SIG-M5 treated with dmso at 0.1 percent for 504 hours (cell line): ENCODE data around the gene IGSF21.
"Not testable (repeated sequence)": the region's sequence is repeated elsewhere in the genome, so short reads cannot be mapped to it uniquely, and the experiment has no call there.

ENCODE experiments used
- DNase-seq: peaks from one replicate; lab custom pipeline; 2025; ENCODE audit not compliant: unreplicated experiment; lab: John Stamatoyannopoulos, UW

IGSF21 gene

DNA sequence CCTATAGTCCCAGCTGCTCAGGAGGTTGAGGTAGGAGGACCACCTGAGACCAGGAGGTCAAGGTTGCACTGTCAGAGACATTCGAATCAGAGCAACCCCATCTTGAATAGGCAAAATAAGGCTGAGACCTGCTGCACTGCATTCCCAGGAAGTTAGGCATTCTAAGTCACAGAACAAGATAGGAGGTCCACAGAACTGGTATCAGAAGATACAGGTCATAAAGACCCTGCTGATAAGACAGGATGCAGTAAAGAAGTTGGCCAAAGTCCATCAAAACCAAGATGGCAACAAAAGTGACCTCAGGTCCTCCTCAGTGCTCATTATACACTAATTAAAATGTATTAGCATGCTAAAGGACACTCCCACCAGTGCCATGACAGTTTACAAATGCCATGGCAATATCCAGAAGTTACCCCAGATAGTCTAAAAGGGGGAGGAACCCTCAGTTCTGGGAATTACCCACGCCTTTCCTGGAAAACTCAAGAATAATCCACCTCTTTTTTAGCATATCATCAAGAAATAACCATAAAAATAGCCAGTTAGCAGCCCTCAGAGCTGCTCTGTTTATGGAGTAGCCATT lies 307.9 kb downstream of the IGSF21 start:
- DNase-seq, result no peak

DNA sequence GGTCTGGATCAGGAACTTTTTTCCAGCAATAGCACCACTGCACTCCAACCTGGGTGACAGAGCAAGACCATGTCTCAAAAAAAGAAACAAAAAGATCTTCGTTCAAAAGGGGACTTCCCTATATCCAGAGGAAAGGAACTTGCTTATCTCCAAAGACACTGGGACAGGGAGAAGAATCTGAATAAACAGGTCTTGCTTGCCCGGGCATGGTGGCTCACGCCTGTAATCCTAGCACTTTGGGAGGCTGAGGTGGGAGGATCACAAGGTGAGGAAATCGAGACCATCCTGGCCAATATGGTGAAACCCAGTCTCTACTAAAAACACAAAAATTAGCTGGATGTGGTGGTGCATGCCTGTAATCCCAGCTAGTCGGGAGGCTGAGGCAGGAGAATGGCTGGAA lies 308.5 kb downstream of the IGSF21 start:
- not testable (repeated sequence) for DNase-seq

DNA sequence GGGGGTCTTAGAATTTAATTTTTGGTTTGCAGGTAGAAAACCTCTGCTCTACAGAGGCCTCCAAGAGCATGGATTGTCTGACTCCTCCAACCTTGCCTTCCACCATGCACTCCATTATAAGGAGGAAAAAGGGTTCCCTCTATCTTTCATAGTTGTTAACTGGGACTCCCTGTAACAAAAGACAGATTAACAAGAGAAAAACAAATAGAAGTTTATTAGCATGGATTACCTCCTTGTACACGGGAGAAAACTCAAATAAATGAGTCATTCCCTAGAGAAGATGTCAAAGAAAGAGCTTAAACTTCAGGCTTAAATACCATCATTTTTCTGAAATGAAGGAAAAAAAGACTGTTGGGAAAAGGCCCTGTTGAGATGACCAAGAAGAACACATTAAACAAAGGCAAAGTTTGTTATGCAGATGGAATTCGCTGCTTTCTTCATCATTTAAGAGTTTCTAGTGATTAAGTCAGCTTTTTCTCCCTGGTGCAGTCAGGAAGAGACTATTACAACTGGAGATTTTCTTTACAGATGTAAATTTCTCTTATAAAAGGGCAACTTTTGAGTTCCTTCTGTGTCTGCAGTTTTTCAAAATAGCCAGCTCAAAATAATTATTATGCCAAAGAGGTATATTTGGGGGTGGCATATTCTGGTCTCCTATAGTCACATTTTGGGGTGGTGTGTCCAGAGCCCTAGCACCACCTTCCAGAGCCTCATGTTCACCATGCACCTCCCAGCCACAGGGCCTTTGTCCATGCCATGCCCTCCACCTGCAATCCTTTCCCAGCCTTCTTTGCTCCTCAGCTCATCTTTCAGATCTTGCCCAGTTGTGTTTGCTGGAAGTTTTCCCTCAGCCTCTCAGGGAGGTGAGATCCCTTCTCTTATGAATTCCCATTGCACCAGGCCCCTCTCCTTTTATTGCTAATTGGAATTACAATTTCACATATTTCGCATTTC lies 310.0 kb downstream of the IGSF21 start:
- DNase-seq, result no peak

DNA sequence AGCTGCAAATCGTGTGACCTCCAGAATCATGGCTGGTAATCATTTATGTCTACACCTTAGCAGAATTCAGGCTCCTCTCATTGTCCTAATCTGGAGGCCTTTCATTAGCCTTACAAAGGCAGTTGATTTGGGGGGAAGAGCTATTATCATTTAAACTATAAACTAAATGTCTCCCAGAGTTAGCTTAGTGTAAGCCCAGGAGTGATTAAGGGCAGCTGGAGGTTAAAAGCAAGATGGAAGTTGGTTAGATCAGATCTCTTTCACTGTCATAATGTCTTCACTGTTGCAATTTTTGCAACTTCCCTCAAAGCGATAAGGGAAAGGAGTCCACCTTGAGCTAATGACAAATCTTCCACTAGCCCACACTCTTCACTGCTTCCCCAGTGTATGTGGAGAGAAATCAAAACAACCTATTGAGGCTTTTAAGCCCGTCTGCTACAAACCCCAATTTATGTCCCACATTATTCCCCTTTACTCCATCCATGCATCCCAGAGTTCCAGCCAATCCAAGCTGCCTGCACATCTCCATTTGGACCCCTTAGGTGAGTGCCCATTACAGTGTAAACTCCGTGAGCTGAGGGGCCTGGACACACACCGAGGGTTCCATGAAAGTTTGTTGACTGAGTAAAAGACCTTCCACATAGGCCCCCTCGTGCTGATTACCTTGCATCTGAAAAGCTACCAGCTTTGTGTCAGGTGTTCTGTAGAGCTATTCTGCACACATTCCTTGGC lies 311.7 kb downstream of the IGSF21 start:
- DNase-seq, result no peak

DNA sequence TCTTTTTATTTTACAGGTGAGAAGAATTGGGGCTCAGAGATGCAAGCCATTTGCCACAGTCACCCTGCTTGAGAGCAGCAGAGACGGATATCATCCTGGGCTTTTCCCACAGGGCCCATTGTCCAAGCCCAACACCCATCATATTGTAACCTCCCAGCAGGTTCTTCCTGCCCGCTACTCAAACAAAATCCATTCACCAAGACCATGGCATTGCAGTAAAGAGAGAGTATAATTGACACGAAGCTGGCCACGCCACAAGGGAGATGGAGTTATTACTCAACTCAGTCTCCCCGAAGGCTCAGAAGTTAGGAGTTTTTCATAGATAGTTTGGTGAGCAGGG lies 312.2 kb downstream of the IGSF21 start:
- no peak for DNase-seq

DNA sequence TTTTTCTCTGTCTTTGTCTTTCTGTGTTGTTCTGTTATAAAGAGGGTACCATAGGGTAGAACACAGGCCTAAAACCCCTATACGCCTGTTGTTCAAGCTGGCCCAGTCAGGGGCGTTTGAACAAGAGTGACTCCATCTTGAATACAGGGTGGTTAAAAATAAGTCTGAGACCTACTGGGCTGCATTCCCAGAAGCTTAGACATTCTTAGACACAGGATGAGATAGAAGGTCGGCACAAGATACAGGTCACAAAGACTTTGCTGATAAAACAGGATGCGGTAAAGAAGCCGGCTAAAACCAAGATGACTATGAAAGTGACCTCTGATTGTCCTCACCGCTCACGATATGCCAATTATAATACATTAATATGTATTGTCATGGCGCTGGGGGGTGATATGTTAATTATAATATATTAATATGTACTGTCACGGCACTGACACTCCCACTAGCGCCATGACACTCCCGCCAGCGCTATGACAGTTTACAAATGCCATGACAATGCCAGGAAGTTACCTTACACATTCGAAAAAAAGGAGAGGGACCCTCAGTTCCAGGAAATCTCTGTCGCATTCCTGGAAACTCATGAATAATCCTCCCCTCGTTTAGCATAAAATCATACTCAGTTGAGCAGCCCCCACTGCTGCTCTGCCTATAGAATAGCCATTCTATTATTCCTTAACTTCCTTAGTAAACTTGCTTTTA lies 314.6 kb downstream of the IGSF21 start:
- no peak for DNase-seq

DNA sequence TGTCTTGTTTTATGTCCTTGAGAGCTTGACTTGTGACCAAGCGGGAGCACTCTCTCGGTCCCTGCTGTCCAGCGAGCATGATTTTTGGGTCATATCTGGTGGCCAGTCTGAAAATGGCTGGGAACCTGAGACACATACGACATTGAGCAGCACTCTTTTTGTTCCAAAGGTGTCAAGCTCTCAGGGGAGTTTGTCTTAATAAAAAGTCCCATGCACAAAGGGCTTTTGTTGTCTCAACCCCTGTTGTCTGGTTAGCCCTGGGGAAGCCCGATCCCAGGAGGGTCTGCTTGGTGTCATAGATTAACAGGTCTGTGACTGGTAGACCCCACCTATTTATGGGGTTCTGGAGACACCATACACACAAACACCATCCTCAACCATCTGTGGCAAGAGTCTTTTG lies 315.4 kb downstream of the IGSF21 start:
- DNase-seq, result no peak

DNA sequence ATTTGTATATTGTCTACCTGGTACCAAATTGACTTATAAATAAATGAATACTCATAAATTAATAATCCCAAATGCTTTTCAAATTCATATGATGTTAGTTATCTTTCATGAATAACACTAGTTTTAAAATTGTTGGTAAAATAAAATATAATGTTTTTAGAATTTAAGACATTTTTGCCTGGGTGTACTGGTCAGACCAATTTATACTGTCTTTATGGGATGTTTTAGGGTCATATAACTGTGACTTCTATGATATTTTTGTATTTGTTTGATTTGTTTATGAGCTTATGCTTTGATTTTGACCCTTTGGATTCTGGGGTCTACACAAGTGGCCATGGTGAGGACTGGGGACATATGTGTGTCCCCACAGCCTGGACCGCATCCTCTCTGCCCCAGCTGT lies 319.0 kb downstream of the IGSF21 start:
- no peak for DNase-seq
